B cell (primary cell): ENCODE results near the gene FCN2.

Experiments used
- EZH2 ChIP-seq: IDR thresholded peaks from 2 replicates; pipeline ENCODE4 v1.6.1; 2012; ENCODE audit warnings: borderline replicate concordance, low read depth, mild to moderate bottlenecking, moderate library complexity, low read length; ENCODE audit not compliant: insufficient read depth, poor library complexity, severe bottlenecking
- TF ChIP-seq, protein P1 (sequence below): fragments of 200-600 bp; IDR thresholded peaks from one replicate; pipeline ENCODE4 v1.8.0; 2022; ENCODE audit warnings: antibody characterized with exemption, mild to moderate bottlenecking

DNA sequence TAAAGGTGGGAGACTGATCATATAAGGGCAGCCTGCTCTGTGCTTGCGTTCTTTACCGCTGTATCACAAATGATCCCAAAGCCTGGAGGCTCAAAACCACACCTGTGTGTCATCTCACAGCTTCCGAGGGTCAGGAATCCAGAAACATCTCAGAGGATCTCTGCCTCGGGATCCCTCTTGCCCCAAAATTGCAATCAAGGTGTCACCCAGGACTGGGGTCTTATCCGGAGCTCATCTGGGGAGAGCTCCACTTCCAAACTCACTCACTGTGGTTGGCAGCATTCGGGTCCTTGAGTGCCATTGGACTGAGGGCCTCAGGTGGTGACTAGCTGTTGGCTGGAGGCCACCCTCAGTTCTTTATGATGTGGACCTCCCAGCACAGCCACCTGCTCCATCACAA, 26.7 kb upstream of the FCN2 start:
- TF ChIP-seq, protein P1, sequence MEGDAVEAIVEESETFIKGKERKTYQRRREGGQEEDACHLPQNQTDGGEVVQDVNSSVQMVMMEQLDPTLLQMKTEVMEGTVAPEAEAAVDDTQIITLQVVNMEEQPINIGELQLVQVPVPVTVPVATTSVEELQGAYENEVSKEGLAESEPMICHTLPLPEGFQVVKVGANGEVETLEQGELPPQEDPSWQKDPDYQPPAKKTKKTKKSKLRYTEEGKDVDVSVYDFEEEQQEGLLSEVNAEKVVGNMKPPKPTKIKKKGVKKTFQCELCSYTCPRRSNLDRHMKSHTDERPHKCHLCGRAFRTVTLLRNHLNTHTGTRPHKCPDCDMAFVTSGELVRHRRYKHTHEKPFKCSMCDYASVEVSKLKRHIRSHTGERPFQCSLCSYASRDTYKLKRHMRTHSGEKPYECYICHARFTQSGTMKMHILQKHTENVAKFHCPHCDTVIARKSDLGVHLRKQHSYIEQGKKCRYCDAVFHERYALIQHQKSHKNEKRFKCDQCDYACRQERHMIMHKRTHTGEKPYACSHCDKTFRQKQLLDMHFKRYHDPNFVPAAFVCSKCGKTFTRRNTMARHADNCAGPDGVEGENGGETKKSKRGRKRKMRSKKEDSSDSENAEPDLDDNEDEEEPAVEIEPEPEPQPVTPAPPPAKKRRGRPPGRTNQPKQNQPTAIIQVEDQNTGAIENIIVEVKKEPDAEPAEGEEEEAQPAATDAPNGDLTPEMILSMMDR, result no peak
- no peak for TF ChIP-seq EZH2
